ENCODE results near the gene AVEN.
"Not testable (repeated sequence)": the region's sequence is repeated elsewhere in the genome, so short reads cannot be mapped to it uniquely, and the experiment has no call there.

AVEN gene

GRCh38 chr15:34038871-34039789, at the start of gene AVEN:
TSS of gene AVEN (minus strand) at chr15:34039204. CDS start at chr15:34039046, 158 bp downstream.
- DNase-seq: peak; percentile 41 to 44

GRCh38 chr15:34085746-34086145, 46.7 kb upstream of the AVEN start:
- DNase-seq: no peak

- no peak for DNase-seq
Measured at GRCh38 chr15:34084086-34084485, 45.1 kb upstream of the AVEN start.

- DNase-seq: no peak
Measured at GRCh38 chr15:34079904-34080303, 40.9 kb upstream of the AVEN start.

GRCh38 chr15:34078900-34079299, 39.9 kb upstream of the AVEN start:
- no peak for DNase-seq

GRCh38 chr15:34076785-34077184, 37.8 kb upstream of the AVEN start:
- no peak for DNase-seq

GRCh38 chr15:34070003-34070402, 31.0 kb upstream of the AVEN start:
- no peak for DNase-seq

- DNase-seq: no peak
Measured at GRCh38 chr15:34065941-34066340, 26.9 kb upstream of the AVEN start.

- DNase-seq: no peak
Measured at GRCh38 chr15:34065261-34065660, 26.3 kb upstream of the AVEN start.

- DNase-seq: no peak
Measured at GRCh38 chr15:34064438-34064837, 25.4 kb upstream of the AVEN start.

- DNase-seq: no peak
Measured at GRCh38 chr15:34059946-34060345, 20.9 kb upstream of the AVEN start.

GRCh38 chr15:34059476-34059875, 20.5 kb upstream of the AVEN start:
- DNase-seq: no peak

- DNase-seq: no peak
Measured at GRCh38 chr15:34056911-34057310, 17.9 kb upstream of the AVEN start.

- no peak for DNase-seq
Measured at GRCh38 chr15:34055868-34056595, 17.0 kb upstream of the AVEN start.

- DNase-seq: no peak
Measured at GRCh38 chr15:34054081-34054707, 15.2 kb upstream of the AVEN start.

- not testable (repeated sequence) for DNase-seq
Measured at GRCh38 chr15:34050385-34050784, 11.4 kb upstream of the AVEN start.

GRCh38 chr15:34049112-34049511, 10.1 kb upstream of the AVEN start:
- no peak for DNase-seq

GRCh38 chr15:34047893-34048775, 9.1 kb upstream of the AVEN start:
- no peak for DNase-seq

GRCh38 chr15:34046471-34047145, 7.6 kb upstream of the AVEN start:
- no peak for DNase-seq

- no peak for DNase-seq
Measured at GRCh38 chr15:34043813-34044212, 4.8 kb upstream of the AVEN start.

GRCh38 chr15:34043391-34043790, 4.4 kb upstream of the AVEN start:
- DNase-seq: no peak

- DNase-seq: no peak
Measured at GRCh38 chr15:34039790-34040113, 748 bp upstream of the AVEN start.

All from activated CD4-positive, alpha-beta T cell treated with anti-CD3 and anti-CD28 coated beads, Interleukin-2, amount 50 U/mL, for 4 hours (primary cell).